GM12878 (cell line): ENCODE measurements around the gene CEP89.

ENCODE experiments used
- CEBPB ChIP-seq, 2 experiments: fragments of 150-350 bp in 1 of 2; IDR thresholded peaks; 2 replicates each; pipeline ENCODE4 v1.6.1; 2012 to 2014; ENCODE audit warnings: low read depth in 2 of 2, low read length in 2 of 2, borderline replicate concordance in 1 of 2, inconsistent platforms in 1 of 2
- CTCF ChIP-seq, 3 experiments: IDR thresholded peaks in 2 of 3; conservative IDR thresholded peaks in 1 of 3; 2 replicates each; pipeline ENCODE4 v1.5.1; 2011; ENCODE audit warnings: low read depth in 3 of 3, low read length in 3 of 3, mild to moderate bottlenecking in 3 of 3, control low read depth in 2 of 3, moderate library complexity in 2 of 3, inconsistent platforms in 1 of 3, mixed read lengths in 1 of 3; ENCODE audit not compliant: control insufficient read depth in 2 of 3, insufficient read depth in 1 of 3; ENCODE audit errors: extremely low read depth in 1 of 3
- E2F8 ChIP-seq: fragments of 450-650 bp; IDR thresholded peaks from 2 replicates; pipeline ENCODE4 v1.6.1; 2018; ENCODE audit warnings: mild to moderate bottlenecking, low read depth, moderate library complexity; ENCODE audit not compliant: partially characterized antibody
- EZH2 ChIP-seq: IDR thresholded peaks from 2 replicates; pipeline ENCODE4 v1.6.1; 2012; ENCODE audit warnings: low read depth, mild to moderate bottlenecking, control low read depth, inconsistent platforms, low read length, borderline replicate concordance; ENCODE audit not compliant: control insufficient read depth
- FOXK2 ChIP-seq: fragments of 450-650 bp; IDR thresholded peaks from 2 replicates; pipeline ENCODE4 v1.6.1; 2017; ENCODE audit warnings: mild to moderate bottlenecking, moderate library complexity
- MAX ChIP-seq: IDR thresholded peaks from 2 replicates; pipeline ENCODE4 v1.6.1; 2012; ENCODE audit warnings: low read depth, low read length, improper control_type of control experiment
- NFIC ChIP-seq: IDR thresholded peaks from 2 replicates; pipeline ENCODE4 v1.6.1; 2012; ENCODE audit warnings: low read depth, mild to moderate bottlenecking, inconsistent platforms, low read length, moderate library complexity
- POLR2A ChIP-seq: IDR thresholded peaks from 2 replicates; pipeline ENCODE4 v1.6.1; 2011; ENCODE audit warnings: low read depth, mild to moderate bottlenecking, low read length
- SIN3A ChIP-seq: IDR thresholded peaks from 2 replicates; pipeline ENCODE4 v1.6.1; 2012; ENCODE audit warnings: low read depth, low read length, improper control_type of control experiment
- TF ChIP-seq, protein P1 (sequence below): fragments of 450-650 bp; formaldehyde crosslinking; IDR thresholded peaks from 2 replicates; pipeline ENCODE4 v1.5.0; 2022; ENCODE audit warnings: mild to moderate bottlenecking, missing genetic modification characterization

GRCh38 chr19:32945260-32945659 is 26.5 kb downstream of the CEP89 start:
- no peak for TF ChIP-seq POLR2A
- TF ChIP-seq FOXK2: no peak
- TF ChIP-seq CTCF (IDR thresholded peaks at IDR 0.05 in 2 of 3, conservative IDR thresholded peaks at IDR 0.05 in 1 of 3; ENCODE audit: control insufficient read depth in 2 of 3, extremely low read depth in 1 of 3, insufficient read depth in 1 of 3, low read depth in 3 of 3, low read length in 3 of 3): no peak
- no peak for TF ChIP-seq MAX
- no peak for TF ChIP-seq E2F8
- TF ChIP-seq EZH2: no peak
- no peak for TF ChIP-seq CEBPB (IDR thresholded peaks at IDR 0.05; ENCODE audit: borderline replicate concordance in 1 of 2, low read depth in 2 of 2, low read length in 2 of 2)
- TF ChIP-seq NFIC: no peak
- TF ChIP-seq, protein P1, sequence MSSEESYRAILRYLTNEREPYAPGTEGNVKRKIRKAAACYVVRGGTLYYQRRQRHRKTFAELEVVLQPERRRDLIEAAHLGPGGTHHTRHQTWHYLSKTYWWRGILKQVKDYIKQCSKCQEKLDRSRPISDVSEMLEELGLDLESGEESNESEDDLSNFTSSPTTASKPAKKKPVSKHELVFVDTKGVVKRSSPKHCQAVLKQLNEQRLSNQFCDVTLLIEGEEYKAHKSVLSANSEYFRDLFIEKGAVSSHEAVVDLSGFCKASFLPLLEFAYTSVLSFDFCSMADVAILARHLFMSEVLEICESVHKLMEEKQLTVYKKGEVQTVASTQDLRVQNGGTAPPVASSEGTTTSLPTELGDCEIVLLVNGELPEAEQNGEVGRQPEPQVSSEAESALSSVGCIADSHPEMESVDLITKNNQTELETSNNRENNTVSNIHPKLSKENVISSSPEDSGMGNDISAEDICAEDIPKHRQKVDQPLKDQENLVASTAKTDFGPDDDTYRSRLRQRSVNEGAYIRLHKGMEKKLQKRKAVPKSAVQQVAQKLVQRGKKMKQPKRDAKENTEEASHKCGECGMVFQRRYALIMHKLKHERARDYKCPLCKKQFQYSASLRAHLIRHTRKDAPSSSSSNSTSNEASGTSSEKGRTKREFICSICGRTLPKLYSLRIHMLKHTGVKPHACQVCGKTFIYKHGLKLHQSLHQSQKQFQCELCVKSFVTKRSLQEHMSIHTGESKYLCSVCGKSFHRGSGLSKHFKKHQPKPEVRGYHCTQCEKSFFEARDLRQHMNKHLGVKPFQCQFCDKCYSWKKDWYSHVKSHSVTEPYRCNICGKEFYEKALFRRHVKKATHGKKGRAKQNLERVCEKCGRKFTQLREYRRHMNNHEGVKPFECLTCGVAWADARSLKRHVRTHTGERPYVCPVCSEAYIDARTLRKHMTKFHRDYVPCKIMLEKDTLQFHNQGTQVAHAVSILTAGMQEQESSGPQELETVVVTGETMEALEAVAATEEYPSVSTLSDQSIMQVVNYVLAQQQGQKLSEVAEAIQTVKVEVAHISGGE (CRISPR knock-in tag): no peak
- TF ChIP-seq SIN3A: no peak
